ENCODE data around the gene TRPV2. TPM values are rescaled to one million over a fixed set of nuclear protein-coding genes. Genes with fewer than 3 reads are reported as not detected.

Gene TRPV2
- total and polyA plus RNA-seq, 7 experiments from 2014 or later = 66.8 to 141 (median 80.0) TPM

DNA sequence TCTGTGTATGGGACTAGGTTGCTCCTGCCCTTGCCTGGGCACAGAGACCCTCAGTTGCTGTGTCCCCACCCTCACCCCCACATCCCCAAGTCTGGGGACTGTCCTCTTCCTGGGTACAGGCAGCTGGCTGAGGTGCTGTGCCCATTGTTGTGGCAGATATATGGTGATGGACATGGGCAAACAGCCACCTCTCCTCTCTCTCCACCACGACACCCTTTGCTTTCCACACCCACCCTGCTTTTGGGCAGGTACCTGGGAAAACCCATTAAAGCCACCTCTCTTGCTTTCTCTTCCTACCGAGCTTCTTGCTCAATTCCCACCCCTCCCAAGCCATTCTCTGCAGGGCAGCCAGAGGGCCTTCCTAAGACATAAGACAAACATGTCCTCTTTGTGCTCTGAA lies 21.7 kb downstream of the TRPV2 start:
- Histone ChIP-seq H3K36me3 (ENCODE audit: control insufficient read depth in 2 of 3, insufficient read depth in 3 of 3, low read length in 3 of 3) (peaks cover 0 to 42% (median 11%) of the 10 kb centered on the region in 3 experiments), H3K27ac (ENCODE audit: low read depth, low read length) (no peak overlapping the region), H3K4me1 (ENCODE audit: control insufficient read depth in 2 of 2, insufficient read depth in 2 of 2, low read length in 2 of 2) (peaks cover 27 to 30% of the 10 kb centered on the region in 2 donors), H3K9me3 (ENCODE audit: control insufficient read depth in 2 of 3, low read length in 3 of 3) (no peaks in the 10 kb centered on the region), H3K27me3 (ENCODE audit: control insufficient read depth in 2 of 2, insufficient read depth in 2 of 2, low read length in 2 of 2) (no peaks in the 10 kb centered on the region), H3K4me3 (ENCODE audit: low read length) (no peak overlapping the region)
- H3K9me3 Mint-ChIP-seq = no peaks in the 10 kb centered on the region
- peaks cover 21 to 44% (median 36%) of the 10 kb centered on the region in 7 donors for H3K4me1 Mint-ChIP-seq
- intact Hi-C loops (cut with micrococcal nuclease) = loop anchor here in 1 of 2 donors (5.0 to 10.0 kb wide), 3 partner anchors 55 to 848 kb away; partner anchors contain the start of genes COPS3 and LRRC75A
- H3K27ac Mint-ChIP-seq = peak overlapping the region in 5 of 9 donors; percentile 43 to 86 (median 58)
- peak in 1 of 9 donors; percentile 3 for DNase-seq
- H3K4me3 Mint-ChIP-seq = peak overlapping the region in 3 of 10 donors; percentile 1 to 34 (median 2)
- CTCF ChIA-PET = interaction anchor here (0.7 kb wide), 1 partner anchor 16 kb away, joined by 3 read pairs; no protein-coding TSS in a partner anchor
- no peaks in the 10 kb centered on the region for H3K27me3 Mint-ChIP-seq
- peaks cover 0 to 28% (median 6%) of the 10 kb centered on the region in 5 donors for H3K36me3 Mint-ChIP-seq
- POLR2A ChIA-PET = interaction anchor here (1.6 to 2.4 kb wide), 2 partner anchors 22 to 84 kb away, joined by 5 to 14 read pairs; partner anchors contain the start of genes CENPV and TRPV2
- no peak for ATAC-seq

DNA sequence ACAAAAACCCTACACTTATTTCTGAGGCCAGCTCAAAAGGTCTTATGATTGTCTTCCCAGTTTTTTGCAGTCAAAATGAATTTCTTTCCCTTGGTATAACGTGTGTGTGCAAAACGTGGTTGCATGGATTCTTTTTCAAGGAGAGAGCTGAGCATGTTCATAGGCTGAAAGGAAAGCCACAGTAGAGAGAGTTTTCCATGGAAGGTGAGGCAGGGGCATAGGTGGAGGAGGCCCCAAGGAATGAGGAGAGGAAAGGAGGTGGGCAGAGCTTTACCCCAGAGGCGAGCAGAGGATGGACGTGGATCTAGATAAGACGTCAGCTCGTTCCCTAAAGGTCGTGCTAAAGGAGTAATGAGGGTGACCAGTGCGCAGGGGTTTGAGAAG lies 22.8 kb downstream of the TRPV2 start:
- peak overlapping the region; percentile 92 for H3K27ac ChIP-seq (ENCODE audit: low read depth, low read length)
- DNase-seq (no peak), ATAC-seq (no peak)
- peaks cover 0 to 42% (median 15%) of the 10 kb centered on the region in 3 experiments for H3K36me3 ChIP-seq (ENCODE audit: control insufficient read depth in 2 of 3, insufficient read depth in 3 of 3, low read length in 3 of 3)
- Mint-ChIP-seq H3K27ac (peak overlapping the region; percentile 91 to 100 (median 99)), H3K4me1 (peaks cover 30 to 55% (median 47%) of the 10 kb centered on the region in 7 donors), H3K27me3 (no peaks in the 10 kb centered on the region), H3K9me3 (no peaks in the 10 kb centered on the region), H3K4me3 (peak overlapping the region; percentile 91 to 100 (median 100)), H3K36me3 (peaks cover 0 to 37% (median 13%) of the 10 kb centered on the region in 5 donors)
- ChIA-PET CTCF (interaction anchor here (0.9 to 1.6 kb wide), 4 partner anchors 11 to 74 kb away, joined by 4 to 5 read pairs (median 4); partner anchors contain the start of gene TRPV2), POLR2A (interaction anchor here (0.6 to 4.7 kb wide), 13 partner anchors 9 to 1153 kb away, joined by 3 to 55 read pairs (median 4); partner anchors contain the start of genes CENPV, PEMT, TRPV2 and UBB)
- H3K4me1 ChIP-seq (ENCODE audit: control insufficient read depth in 2 of 2, insufficient read depth in 2 of 2, low read length in 2 of 2) = peaks cover 27 to 41% of the 10 kb centered on the region in 2 donors
- intact Hi-C loops (cut with micrococcal nuclease) = loop anchor here (1.0 to 10.0 kb wide), 14 partner anchors 15 to 847 kb away; partner anchors contain the start of genes UBB (in 2 of the 2), ZNF624 (in 2 of the 2), CENPV (in 1 of the 2) and COPS3 (in 1 of the 2)
- H3K9me3 ChIP-seq (ENCODE audit: control insufficient read depth in 2 of 3, low read length in 3 of 3) = no peaks in the 10 kb centered on the region
- H3K27me3 ChIP-seq (ENCODE audit: control insufficient read depth in 2 of 2, insufficient read depth in 2 of 2, low read length in 2 of 2) = no peaks in the 10 kb centered on the region
- peak overlapping the region; percentile 89 for H3K4me3 ChIP-seq (ENCODE audit: low read length)

DNA sequence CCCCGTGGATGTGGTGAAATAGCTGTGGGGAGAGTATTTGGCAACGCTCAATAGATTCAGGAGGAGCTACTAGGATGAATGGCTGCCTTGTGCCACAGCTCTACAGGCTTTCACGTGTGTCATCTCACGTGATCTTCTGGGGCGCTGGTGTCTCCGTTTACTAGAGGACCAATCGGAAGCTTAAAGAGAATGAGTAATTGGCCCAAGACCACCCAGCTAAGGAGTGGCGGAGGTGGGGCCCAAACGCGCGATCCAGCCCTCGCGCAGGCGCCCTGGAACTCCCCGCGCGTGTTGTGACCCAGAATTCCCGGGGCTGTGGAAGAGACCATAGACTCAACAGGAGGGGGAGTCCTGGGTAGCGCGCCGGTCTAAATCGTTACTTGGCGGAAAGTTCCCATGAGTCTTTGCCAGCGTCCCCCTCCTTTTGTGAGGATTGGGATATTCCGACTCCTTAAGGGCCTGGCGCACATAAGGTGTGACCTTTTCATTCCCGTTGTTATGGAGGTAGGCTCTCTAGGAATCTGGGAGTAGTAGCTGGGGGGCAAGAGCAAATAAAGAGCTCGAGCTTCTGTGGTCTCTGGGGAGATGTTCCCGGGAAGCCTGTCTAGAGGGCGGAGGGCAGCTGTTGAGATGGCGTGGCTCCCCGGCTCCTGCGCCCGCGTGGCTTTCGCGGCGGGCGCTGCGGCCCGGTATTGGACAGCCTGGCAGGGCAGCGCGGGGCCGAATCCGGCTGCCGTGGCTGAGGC lies 23.4 kb downstream of the TRPV2 start:
- Mint-ChIP-seq H3K36me3 (peaks cover 0 to 37% (median 13%) of the 10 kb centered on the region in 5 donors), H3K4me1 (peaks cover 30 to 55% (median 47%) of the 10 kb centered on the region in 7 donors)
- peak; percentile 93 for ATAC-seq

DNA sequence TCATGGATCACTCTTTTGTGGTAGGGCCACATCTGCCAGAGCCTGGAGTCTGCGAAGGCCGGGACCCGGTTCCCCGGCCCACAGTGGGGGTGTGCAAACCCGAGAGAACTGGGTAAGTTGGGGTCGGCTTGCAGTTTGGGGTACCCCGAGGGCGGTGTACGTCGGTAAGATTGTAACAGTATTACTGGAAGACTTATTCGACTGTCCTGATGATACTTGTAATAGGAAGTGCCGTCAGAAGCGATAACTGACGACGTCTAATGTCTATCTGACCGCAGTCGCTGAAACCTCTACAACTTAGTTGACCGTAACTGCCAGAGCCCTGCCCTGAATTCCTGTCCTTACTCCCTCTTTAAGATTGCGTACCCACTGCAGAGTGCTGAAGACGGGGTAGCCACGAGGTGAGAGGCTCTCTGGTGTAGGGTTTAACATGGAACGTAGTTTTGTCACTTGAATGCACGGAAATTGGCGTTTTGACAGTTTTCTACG lies 24.0 kb downstream of the TRPV2 start:
- H3K27me3 Mint-ChIP-seq = no peaks in the 10 kb centered on the region
- POLR2A ChIA-PET = interaction anchor here (0.7 to 4.7 kb wide), 8 partner anchors 12 to 1648 kb away, joined by 3 to 55 read pairs (median 9); partner anchors contain the start of genes CENPV, PEMT, TRPV2 and UBB
- peaks cover 0 to 37% (median 16%) of the 10 kb centered on the region in 5 donors for H3K36me3 Mint-ChIP-seq

More for the DNA sequence above, 23.4 kb downstream of the TRPV2 start:
- peak overlapping the region; percentile 91 to 100 (median 99) for H3K27ac Mint-ChIP-seq
- Histone ChIP-seq H3K36me3 (ENCODE audit: control insufficient read depth in 2 of 3, insufficient read depth in 3 of 3, low read length in 3 of 3) (peaks cover 0 to 42% (median 15%) of the 10 kb centered on the region in 3 experiments), H3K4me1 (ENCODE audit: control insufficient read depth in 2 of 2, insufficient read depth in 2 of 2, low read length in 2 of 2) (peaks cover 27 to 41% of the 10 kb centered on the region in 2 donors), H3K27ac (ENCODE audit: low read depth, low read length) (peak overlapping the region; percentile 92), H3K9me3 (ENCODE audit: control insufficient read depth in 2 of 3, low read length in 3 of 3) (no peaks in the 10 kb centered on the region), H3K4me3 (ENCODE audit: low read length) (peak overlapping the region; percentile 89), H3K27me3 (ENCODE audit: control insufficient read depth in 2 of 2, insufficient read depth in 2 of 2, low read length in 2 of 2) (no peaks in the 10 kb centered on the region)
- CTCF ChIA-PET = interaction anchor here (0.6 to 1.6 kb wide), 5 partner anchors 12 to 440 kb away, joined by 4 to 5 read pairs (median 4); partner anchors contain the start of gene TRPV2
- intact Hi-C loops (cut with micrococcal nuclease) = loop anchor here (1.0 to 10.0 kb wide), 15 partner anchors 15 to 846 kb away; partner anchors contain the start of genes UBB (in 2 of the 2), ZNF624 (in 2 of the 2), CENPV (in 1 of the 2) and COPS3 (in 1 of the 2)
- H3K4me3 Mint-ChIP-seq = peak overlapping the region; percentile 91 to 100 (median 100)
- peak; percentile 81 to 97 (median 95) for DNase-seq
- no peaks in the 10 kb centered on the region for H3K27me3 Mint-ChIP-seq
- POLR2A ChIA-PET = interaction anchor here (0.6 to 4.7 kb wide), 14 partner anchors 10 to 1648 kb away, joined by 3 to 55 read pairs (median 4); partner anchors contain the start of genes CENPV, PEMT, TRPV2 and UBB
- no peaks in the 10 kb centered on the region for H3K9me3 Mint-ChIP-seq

DNA sequence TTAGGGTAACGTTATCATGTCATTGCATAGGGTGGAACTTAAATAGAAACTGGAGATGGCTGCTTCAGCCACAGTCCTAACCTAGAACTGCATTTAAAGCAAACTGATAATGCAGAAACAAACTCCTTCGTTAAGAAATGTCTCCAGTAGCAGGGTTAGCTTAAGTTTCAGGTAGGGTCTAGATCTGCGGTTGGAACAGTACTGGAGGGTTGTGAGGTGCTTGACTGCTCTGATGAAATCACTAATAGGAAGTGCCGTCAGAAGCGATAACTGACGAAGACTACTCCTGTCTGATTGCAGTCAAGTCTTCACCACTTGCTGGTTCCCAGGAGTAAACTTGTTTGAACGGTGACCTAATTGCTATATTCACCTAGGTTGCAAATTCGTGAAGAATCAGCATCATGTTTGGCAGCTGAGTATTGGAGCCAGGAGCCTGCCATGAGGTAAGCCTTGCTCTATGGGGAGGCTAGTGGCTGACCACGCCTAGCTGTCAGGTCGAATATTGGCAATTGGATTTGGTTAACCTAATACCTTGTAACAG lies 24.5 kb downstream of the TRPV2 start:
- DNase-seq (peak in 6 of 9 donors; percentile 29 to 78 (median 32)), ATAC-seq (peak; percentile 13)
- intact Hi-C loops (cut with micrococcal nuclease) = loop anchor here (1.0 to 10.0 kb wide), 8 partner anchors 52 to 845 kb away; partner anchors contain the start of genes CENPV (in 1 of the 2), COPS3 (in 1 of the 2), LRRC75A (in 1 of the 2) and PIGL (in 1 of the 2)
- H3K27ac Mint-ChIP-seq = peak overlapping the region; percentile 91 to 100 (median 99)
- POLR2A ChIA-PET = interaction anchor here (1.4 to 4.7 kb wide), 2 partner anchors 11 to 23 kb away, joined by 5 to 55 read pairs; partner anchors contain the start of gene TRPV2
- H3K9me3 Mint-ChIP-seq = no peaks in the 10 kb centered on the region
- H3K36me3 Mint-ChIP-seq = peaks cover 0 to 37% (median 17%) of the 10 kb centered on the region in 5 donors
- Histone ChIP-seq H3K27ac (ENCODE audit: low read depth, low read length) (peak overlapping the region; percentile 92), H3K36me3 (ENCODE audit: control insufficient read depth in 2 of 3, insufficient read depth in 3 of 3, low read length in 3 of 3) (peaks cover 0 to 51% (median 15%) of the 10 kb centered on the region in 3 experiments), H3K4me3 (ENCODE audit: low read length) (peak overlapping the region; percentile 89), H3K4me1 (ENCODE audit: control insufficient read depth in 2 of 2, insufficient read depth in 2 of 2, low read length in 2 of 2) (peaks cover 27 to 41% of the 10 kb centered on the region in 2 donors), H3K9me3 (ENCODE audit: control insufficient read depth in 2 of 3, low read length in 3 of 3) (no peaks in the 10 kb centered on the region), H3K27me3 (ENCODE audit: control insufficient read depth in 2 of 2, insufficient read depth in 2 of 2, low read length in 2 of 2) (no peaks in the 10 kb centered on the region)
- H3K4me3 Mint-ChIP-seq = peak overlapping the region; percentile 91 to 100 (median 100)
- CTCF ChIA-PET = interaction anchor here (1.5 kb wide), 1 partner anchor 24 kb away, joined by 6 read pairs; the partner anchor contains the start of gene TRPV2
- H3K4me1 Mint-ChIP-seq = peaks cover 30 to 59% (median 49%) of the 10 kb centered on the region in 7 donors
- no peaks in the 10 kb centered on the region for H3K27me3 Mint-ChIP-seq

More for the DNA sequence above, 24.0 kb downstream of the TRPV2 start:
- peak overlapping the region; percentile 92 for H3K27ac ChIP-seq (ENCODE audit: low read depth, low read length)
- Mint-ChIP-seq H3K9me3 (no peaks in the 10 kb centered on the region), H3K4me1 (peaks cover 30 to 59% (median 49%) of the 10 kb centered on the region in 7 donors), H3K4me3 (peak overlapping the region; percentile 91 to 100 (median 100)), H3K27ac (peak overlapping the region; percentile 91 to 100 (median 99))
- ATAC-seq = peak; percentile 14
- no peaks in the 10 kb centered on the region for H3K27me3 ChIP-seq (ENCODE audit: control insufficient read depth in 2 of 2, insufficient read depth in 2 of 2, low read length in 2 of 2)
- intact Hi-C loops (cut with micrococcal nuclease) = loop anchor here (1.0 to 10.0 kb wide), 8 partner anchors 53 to 845 kb away; partner anchors contain the start of genes CENPV (in 1 of the 2), COPS3 (in 1 of the 2), LRRC75A (in 1 of the 2) and PIGL (in 1 of the 2)
- peak in 4 of 9 donors; percentile 25 to 37 (median 28) for DNase-seq
- H3K4me3 ChIP-seq (ENCODE audit: low read length) = peak overlapping the region; percentile 89
- H3K4me1 ChIP-seq (ENCODE audit: control insufficient read depth in 2 of 2, insufficient read depth in 2 of 2, low read length in 2 of 2) = peaks cover 27 to 41% of the 10 kb centered on the region in 2 donors
- CTCF ChIA-PET = no interaction called here
- peaks cover 0 to 46% (median 15%) of the 10 kb centered on the region in 3 experiments for H3K36me3 ChIP-seq (ENCODE audit: control insufficient read depth in 2 of 3, insufficient read depth in 3 of 3, low read length in 3 of 3)
- no peaks in the 10 kb centered on the region for H3K9me3 ChIP-seq (ENCODE audit: control insufficient read depth in 2 of 3, low read length in 3 of 3)

Data from naive thymus-derived CD4-positive, alpha-beta T cell (primary cell).